ENCODE results near the gene SDHA.

The SDHA gene

GRCh38 chr5:217494-218456 lies at the start of gene SDHA, which contains the start of gene CCDC127:
TSS of gene SDHA (plus strand) at chr5:218320. CDS start at chr5:218356, 36 bp downstream.
TSS of gene CCDC127 (minus strand) at chr5:218153. CDS start at chr5:216849, 1,304 bp downstream.
- DNase-seq (ENCODE audit: low read depth), result peak; percentile 97

GRCh38 chr5:169071-169727 lies 48.9 kb upstream of the SDHA start:
- no peak for DNase-seq (ENCODE audit: low read depth)

DNA sequence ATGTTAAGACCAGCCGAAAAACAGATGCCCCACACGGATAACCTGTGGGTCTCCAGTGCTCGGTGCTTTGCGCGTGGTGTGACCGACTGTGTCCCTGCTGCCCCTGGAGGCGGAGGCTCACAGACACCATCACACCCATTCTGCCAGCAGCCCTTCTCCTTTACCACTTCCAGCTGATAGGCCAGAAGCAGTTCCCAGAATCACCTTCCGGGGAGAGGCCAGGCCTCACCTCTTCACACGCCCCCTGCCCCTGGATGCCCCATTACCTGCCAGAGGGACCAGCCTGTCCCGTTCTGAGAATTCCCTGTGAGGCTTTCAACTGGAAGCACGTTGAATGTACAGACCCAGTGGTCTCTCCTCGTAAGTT lies 48.4 kb upstream of the SDHA start:
- DNase-seq (ENCODE audit: low read depth), result no peak

GRCh38 chr5:170971-171800 lies 46.9 kb upstream of the SDHA start:
- no peak for DNase-seq (ENCODE audit: low read depth)

- DNase-seq (ENCODE audit: low read depth), result no peak
Measured at GRCh38 chr5:171801-172331, 46.3 kb upstream of the SDHA start.

GRCh38 chr5:172421-172820 lies 45.7 kb upstream of the SDHA start:
- no peak for DNase-seq (ENCODE audit: low read depth)

DNA sequence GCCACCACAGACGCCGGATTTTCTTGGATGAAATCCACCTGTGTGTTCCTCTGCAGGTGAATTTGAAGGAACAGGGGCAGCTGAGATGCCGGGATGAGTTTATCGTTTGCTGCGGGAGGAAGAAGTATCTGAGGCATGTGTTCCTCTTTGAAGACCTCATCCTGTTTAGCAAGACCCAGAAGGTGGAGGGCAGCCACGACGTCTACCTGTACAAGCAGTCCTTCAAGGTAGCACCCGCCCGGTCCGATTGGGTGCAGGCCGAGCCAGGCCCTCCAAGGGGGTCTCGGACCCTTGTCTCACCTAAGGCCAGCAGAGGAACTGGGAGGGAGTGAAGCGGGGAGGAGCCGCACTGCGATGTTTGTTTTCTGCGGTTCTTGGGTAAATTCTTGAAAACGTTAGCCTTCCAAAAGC lies 45.3 kb upstream of the SDHA start:
- DNase-seq (ENCODE audit: low read depth), result no peak

- DNase-seq (ENCODE audit: low read depth), result no peak
Measured at GRCh38 chr5:173392-174290, 44.5 kb upstream of the SDHA start.

DNA sequence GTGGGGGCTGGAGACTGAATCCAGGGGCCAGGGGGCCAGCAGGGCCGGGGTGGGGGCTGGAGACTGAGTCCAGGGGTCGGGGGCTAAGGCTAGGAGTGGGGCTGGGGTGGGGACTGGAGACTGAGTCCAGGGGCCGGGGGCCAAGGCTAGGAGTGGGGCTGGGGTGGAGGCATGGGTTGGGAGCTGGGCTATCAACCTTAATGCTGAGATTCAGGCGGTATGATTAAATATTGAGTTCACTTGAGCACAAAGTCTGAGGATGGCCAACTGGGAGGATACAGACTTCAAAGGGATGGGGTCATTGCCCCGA lies 43.9 kb upstream of the SDHA start:
- no peak for DNase-seq (ENCODE audit: low read depth)

- no peak for DNase-seq (ENCODE audit: low read depth)
Measured at GRCh38 chr5:174876-175465, 43.1 kb upstream of the SDHA start.

GRCh38 chr5:176296-176823 lies 41.8 kb upstream of the SDHA start:
- DNase-seq (ENCODE audit: low read depth), result no peak

- no peak for DNase-seq (ENCODE audit: low read depth)
Measured at GRCh38 chr5:178110-178509, 40.0 kb upstream of the SDHA start.

DNA sequence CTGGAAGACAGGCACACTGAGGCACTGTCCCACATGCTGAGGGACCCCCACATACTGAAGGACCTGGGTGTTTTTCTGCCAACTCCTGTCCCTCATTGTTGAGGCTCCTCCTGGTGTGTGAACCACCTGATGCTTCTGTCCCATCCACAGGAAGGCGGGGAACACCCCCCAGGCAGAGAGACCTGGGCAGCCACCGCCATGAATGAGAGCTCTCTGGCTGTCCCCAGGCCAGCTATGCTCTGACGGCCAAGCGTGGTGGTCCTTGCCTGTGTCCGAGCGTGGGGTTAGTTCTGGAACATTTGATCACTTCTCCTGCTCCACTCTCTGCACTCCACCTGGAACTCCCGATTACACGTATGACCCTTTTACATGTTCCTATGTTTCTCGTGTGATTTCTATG lies 38.7 kb upstream of the SDHA start:
- DNase-seq (ENCODE audit: low read depth), result no peak

DNA sequence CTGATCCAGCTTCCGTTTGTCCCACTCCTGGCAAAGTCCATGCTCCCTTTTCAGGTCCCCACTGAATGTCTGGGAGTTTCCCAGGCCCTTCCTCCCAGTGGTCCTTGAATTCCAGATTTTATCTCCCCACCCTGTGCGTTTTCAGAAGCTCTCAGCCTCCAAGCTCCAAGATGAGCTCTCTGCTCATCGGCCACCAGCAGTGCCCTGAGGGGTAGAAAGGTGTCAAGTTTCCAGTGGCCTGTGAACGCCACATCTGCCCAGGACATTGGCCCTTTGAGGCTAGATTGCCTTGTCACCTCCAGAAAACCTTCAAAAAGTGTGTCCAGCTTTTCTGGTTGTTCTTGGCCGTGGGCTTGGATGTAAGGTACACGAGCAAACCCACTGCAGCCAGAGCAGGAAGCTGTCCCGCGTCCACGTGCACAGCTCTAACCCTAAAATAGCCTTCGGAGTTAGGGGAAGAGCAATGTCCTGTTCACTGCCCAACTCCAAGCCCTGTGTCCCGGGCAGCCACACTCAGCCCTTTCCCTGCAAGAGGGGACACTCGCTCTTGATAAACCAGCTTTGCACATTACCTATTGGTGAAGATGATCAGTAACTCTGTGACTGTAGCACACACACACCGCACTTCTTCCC lies 37.7 kb upstream of the SDHA start:
- DNase-seq (ENCODE audit: low read depth), result no peak

DNA sequence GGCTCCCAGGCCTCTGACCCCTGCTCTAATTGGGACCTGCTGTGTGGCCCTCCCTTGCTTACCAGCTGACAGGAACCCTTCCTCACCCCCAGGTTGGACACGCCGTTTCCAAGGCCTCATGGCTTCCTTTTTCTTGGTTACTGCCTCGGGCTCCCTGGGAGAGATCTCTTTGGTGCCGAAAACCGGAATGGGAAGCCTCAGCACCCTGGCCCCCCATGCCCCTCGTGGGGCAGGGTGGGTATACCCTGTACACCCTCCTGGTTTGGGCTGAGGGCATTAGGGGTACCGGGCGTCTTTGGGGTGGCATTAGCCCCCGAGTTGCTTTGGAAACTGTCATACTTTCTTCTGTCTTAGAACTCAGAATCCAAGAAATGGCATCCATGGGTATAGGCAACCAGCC lies 37.0 kb upstream of the SDHA start:
- no peak for DNase-seq (ENCODE audit: low read depth)

DNA sequence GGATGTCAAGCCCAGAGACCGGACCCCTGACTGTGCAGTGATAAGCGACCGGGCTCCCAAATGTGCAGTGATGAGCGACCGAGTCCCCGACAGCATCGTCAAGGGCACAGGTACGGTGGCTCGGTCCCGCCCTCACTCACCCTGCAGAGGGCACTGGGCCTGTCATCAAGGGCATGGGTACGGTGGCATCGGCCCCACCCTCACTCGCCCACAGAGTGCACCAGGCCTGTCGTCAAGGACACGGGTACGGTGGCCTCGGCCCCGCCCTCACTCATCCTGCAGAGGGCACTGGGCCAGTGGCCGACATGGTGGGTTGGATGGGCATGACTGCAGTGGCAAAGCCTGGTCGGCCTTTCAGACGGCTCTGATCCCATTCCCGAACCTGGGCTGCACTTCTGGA lies 36.6 kb upstream of the SDHA start:
- no peak for DNase-seq (ENCODE audit: low read depth)

DNA sequence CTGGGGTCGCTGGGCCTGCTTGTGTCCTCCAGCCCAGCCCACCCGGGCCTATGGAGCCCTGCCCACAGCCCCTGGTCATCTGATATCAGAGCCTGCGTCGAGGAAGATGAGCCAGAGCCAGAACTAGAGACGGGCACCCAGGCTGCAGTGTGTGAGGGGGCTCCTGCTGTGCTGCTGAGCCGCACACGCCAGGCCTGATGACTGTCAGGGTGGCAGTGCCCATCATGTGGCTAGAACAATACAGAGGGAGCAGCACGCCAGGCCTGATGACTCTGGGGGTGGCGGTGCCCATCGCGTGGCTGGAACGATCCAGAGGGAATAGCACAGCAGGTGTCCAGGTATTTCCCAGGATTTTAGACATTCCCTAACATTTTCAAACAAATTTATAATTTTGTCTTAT lies 36.0 kb upstream of the SDHA start:
- no peak for DNase-seq (ENCODE audit: low read depth)

DNA sequence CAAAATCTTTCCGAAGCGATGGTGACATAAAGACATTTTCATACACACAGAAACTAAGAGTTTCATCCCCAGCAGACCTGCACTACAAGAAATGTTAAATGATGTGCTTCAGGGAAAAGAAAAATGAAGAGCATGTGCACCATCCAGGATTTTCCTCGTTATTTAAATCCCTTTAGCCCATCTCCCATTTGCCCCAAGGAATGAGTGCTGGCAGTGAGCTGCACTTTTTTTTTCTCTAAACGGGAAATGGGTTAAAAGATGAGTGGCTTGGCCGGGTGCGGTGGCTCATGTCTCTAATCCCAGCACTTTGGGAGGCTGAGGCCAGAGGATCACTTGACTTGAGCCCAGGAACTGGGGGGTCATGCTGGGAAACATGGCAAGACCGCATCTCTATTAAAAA lies 33.6 kb upstream of the SDHA start:
- no peak for DNase-seq (ENCODE audit: low read depth)

GRCh38 chr5:185095-186070 lies 32.7 kb upstream of the SDHA start:
- no peak for DNase-seq (ENCODE audit: low read depth)

All from stimulated activated CD8-positive, alpha-beta memory T cell treated with anti-CD3 and anti-CD28 coated beads, Interleukin-7, amount 100 ng/mL, for 24 hours (primary cell).